Spleen (tissue), 11 donors: ENCODE results near the gene CEMP1. TPM values are rescaled to one million over a fixed set of nuclear protein-coding genes. Genes with fewer than 3 reads are reported as not detected.

Experiments used
- DNase-seq: peaks from one replicate; pipeline ENCODE4 v3.0.0-alpha.2; 2020
- H3K27ac ChIP-seq, 8 donors: fragments of 200-600 bp; sonication (generic) in 7 of 8; 1 replicate in 4 of 8; 2 replicates in 4 of 8; pipeline versions ENCODE4 v1.5.0 to v1.8.0; 2016 to 2021; ENCODE audit warnings: inconsistent platforms in 4 of 8, mild to moderate bottlenecking in 4 of 8, moderate library complexity in 1 of 8
- H3K27me3 ChIP-seq, 7 donors: fragments of 200-600 bp; sonication (generic) in 6 of 7; replicated peaks in 1 of 7; 1 replicate in 4 of 7; 2 replicates in 3 of 7; pipeline versions ENCODE4 v1.5.0 to v1.8.0; 2016 to 2021; ENCODE audit warnings: inconsistent platforms in 3 of 7, mild to moderate bottlenecking in 1 of 7
- H3K36me3 ChIP-seq, 6 donors: fragments of 200-600 bp; sonication (generic) in 5 of 6; 1 replicate in 4 of 6; 2 replicates in 2 of 6; pipeline versions ENCODE4 v1.5.0 to v1.8.0; 2016 to 2021; ENCODE audit warnings: inconsistent platforms in 2 of 6
- H3K4me1 ChIP-seq, 6 donors: fragments of 200-600 bp; sonication (generic) in 5 of 6; 1 replicate in 3 of 6; 2 replicates in 3 of 6; pipeline versions ENCODE4 v1.5.0 to v1.8.0; 2016 to 2021; ENCODE audit warnings: inconsistent platforms in 3 of 6
- H3K4me3 ChIP-seq, 8 donors: fragments of 200-600 bp; sonication (generic) in 7 of 8; 1 replicate in 4 of 8; 2 replicates in 4 of 8; pipeline versions ENCODE4 v1.5.0 to v1.8.0; 2016 to 2021; ENCODE audit warnings: inconsistent platforms in 4 of 8, mild to moderate bottlenecking in 4 of 8, moderate library complexity in 2 of 8
- H3K9me3 ChIP-seq, 8 donors: fragments of 200-600 bp; sonication (generic) in 7 of 8; 1 replicate in 4 of 8; 2 replicates in 4 of 8; pipeline versions ENCODE4 v1.5.0 to v1.8.0; 2016 to 2021; ENCODE audit warnings: inconsistent platforms in 4 of 8
- POLR2A ChIP-seq, 3 donors: fragments of 450-650 bp; IDR thresholded peaks; one replicate each; pipeline ENCODE4 v1.5.1; 2017; ENCODE audit warnings: antibody characterized with exemption in 3 of 3, mild to moderate bottlenecking in 1 of 3
- POLR2AphosphoS5 ChIP-seq, 3 donors: sonication (generic); formaldehyde crosslinking; IDR thresholded peaks; one replicate each; pipeline ENCODE4 v1.5.1; 2017; ENCODE audit warnings: antibody characterized with exemption in 3 of 3
- WGBS, 5 donors: extraction: QIAGEN DNeasy Blood & Tissue Kit in 3 of 5; methylation state at CpG; one replicate each; pipeline versions ENCODE4 v1.1.5 to v1.1.7; 2013 to 2018; 5-methylcytosine and 5-hydroxymethylcytosine counted together
- intact Hi-C: fragments of 100-400 bp; cut with DNase I; formaldehyde crosslinking; loops from one replicate; pipeline ENCODE4 v1.15.0; 2023; ENCODE audit warnings: low total_unique reads
- polyA plus RNA-seq, 3 donors: library from polyadenylated mRNA; stranded (reverse); fragments of 200-250 nt; gene quantifications; one replicate each; pipeline ENCODE4 v1.2.1, GENCODE V29; 2013
- total RNA-seq, 7 donors: library from RNA; depleted of rRNA in 3 of 7; stranded (reverse); fragments of >200 nt in 3 of 7; fragmentation: NEBNext Ultra II Directional in 4 of 7; extraction: Animal tissue kit (Norgen Biotek cat#: 25700) in 4 of 7; gene quantifications; one replicate each; pipeline versions ENCODE4 v1.1.0 to v1.2.1, GENCODE V29; 2016 to 2021
- TF ChIP-seq, protein P1 (sequence below), 11 experiments: fragments of 200-600 bp in 7 of 11; fragments of 450-650 bp in 4 of 11; sonication (generic) in 4 of 11; IDR thresholded peaks in 8 of 11; conservative IDR thresholded peaks in 3 of 11; 1 replicate in 7 of 11; 2 replicates in 4 of 11; pipeline versions ENCODE4 v1.4.0 to v1.8.0; 2016 to 2021; ENCODE audit warnings: antibody characterized with exemption in 11 of 11, inconsistent platforms in 4 of 11, mild to moderate bottlenecking in 1 of 11
- donor health status: healthy with polysubstance abuse.
- donor health status: DM: no; HTN: no; CAD: no; lungs with moderate emphysema.
- donor health status: DM: no; HTN: no; CAD: no.
- donor health status: Bipolar disorder and iron deficiency.
- donor health status: healthy.
- donor health status: DM: no; HTN: no; CAD: no.
- donor health status: DM: yes; HTN: yes; CAD: no.

Gene CEMP1
- total and polyA plus RNA-seq, 10 donors: 0.37 to 1.5 (median 0.74) TPM; not detected in 5

GRCh38 chr16:2515180-2515851, 15.9 kb downstream of the CEMP1 start:
- H3K4me1 ChIP-seq: peaks cover 53 to 88% (median 80%) of the 10 kb centered on the region in 6 donors
- H3K27me3 ChIP-seq: no peaks in the 10 kb centered on the region
- intact Hi-C loops: no loop called here
- H3K36me3 ChIP-seq: peaks cover 0 to 33% (median 6%) of the 10 kb centered on the region in 6 donors
- DNase-seq: peak; percentile 79
- no peaks in the 10 kb centered on the region for H3K9me3 ChIP-seq
- TF ChIP-seq POLR2AphosphoS5 (IDR thresholded peaks at IDR 0.05): peak in 2 of 3 donors; percentile 35 to 43
- no peak for TF ChIP-seq POLR2A (IDR thresholded peaks at IDR 0.05)
- TF ChIP-seq, protein P1, sequence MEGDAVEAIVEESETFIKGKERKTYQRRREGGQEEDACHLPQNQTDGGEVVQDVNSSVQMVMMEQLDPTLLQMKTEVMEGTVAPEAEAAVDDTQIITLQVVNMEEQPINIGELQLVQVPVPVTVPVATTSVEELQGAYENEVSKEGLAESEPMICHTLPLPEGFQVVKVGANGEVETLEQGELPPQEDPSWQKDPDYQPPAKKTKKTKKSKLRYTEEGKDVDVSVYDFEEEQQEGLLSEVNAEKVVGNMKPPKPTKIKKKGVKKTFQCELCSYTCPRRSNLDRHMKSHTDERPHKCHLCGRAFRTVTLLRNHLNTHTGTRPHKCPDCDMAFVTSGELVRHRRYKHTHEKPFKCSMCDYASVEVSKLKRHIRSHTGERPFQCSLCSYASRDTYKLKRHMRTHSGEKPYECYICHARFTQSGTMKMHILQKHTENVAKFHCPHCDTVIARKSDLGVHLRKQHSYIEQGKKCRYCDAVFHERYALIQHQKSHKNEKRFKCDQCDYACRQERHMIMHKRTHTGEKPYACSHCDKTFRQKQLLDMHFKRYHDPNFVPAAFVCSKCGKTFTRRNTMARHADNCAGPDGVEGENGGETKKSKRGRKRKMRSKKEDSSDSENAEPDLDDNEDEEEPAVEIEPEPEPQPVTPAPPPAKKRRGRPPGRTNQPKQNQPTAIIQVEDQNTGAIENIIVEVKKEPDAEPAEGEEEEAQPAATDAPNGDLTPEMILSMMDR (IDR thresholded peaks at IDR 0.05 in 8 of 11, conservative IDR thresholded peaks at IDR 0.05 in 3 of 11): no peak
- 23 to 37% (median 28%) methylated on average over 11 to 14 of the region's 14 CpGs for WGBS, 5 donors
- peak overlapping the region; percentile 97 to 100 (median 100) for H3K27ac ChIP-seq
- H3K4me3 ChIP-seq: peak overlapping the region; percentile 77 to 97 (median 80)

DNA sequence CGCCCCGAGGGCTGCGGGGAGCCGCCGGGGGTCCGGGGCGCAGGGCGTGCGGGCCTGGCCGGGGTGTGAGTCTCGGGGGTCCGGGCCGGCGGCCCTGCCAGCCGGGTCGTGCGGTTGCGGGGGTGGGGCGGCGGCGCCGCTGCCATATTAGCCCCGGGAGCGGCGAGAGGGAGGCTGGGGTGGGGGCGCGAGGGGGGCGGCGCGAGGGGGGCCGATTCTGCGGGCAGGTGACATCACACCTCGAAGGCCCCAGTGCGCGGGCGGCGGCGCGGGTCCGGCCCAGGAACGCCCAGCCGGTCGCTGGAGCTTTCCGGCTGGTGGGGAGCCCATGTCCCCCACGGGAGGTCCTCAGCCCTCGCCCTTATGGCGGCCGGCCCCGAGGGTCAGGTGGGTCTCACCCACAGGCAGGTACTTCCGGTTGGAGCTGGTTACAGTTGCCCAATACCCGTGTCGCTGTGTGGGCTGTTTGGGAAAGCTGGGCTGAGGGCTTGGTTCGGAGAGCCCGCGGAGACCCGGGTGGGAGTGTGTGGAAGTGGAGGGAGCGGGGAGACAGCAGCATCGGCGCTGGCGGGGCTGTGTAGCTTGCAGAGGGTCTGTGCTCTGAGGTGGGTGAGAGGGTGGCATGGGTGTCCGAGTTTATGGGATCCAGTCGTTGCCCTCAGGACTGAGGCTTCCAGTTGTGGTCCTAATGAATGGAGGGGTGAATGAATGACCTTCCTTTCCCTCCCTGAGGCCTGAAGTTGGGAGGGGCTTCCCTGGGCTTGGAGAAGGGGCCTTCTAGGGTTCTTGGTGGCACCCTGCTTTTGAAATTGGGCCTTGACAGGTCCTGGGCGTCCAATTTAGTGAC, 16.7 kb downstream of the CEMP1 start:
- Histone ChIP-seq H3K27me3 (no peaks in the 10 kb centered on the region), H3K9me3 (no peaks in the 10 kb centered on the region), H3K36me3 (peaks cover 0 to 29% (median 5%) of the 10 kb centered on the region in 6 donors), H3K4me3 (peak overlapping the region; percentile 77 to 97 (median 80)), H3K4me1 (peaks cover 53 to 90% (median 82%) of the 10 kb centered on the region in 6 donors), H3K27ac (peak overlapping the region; percentile 97 to 100 (median 100))
- intact Hi-C loops: no loop called here
- DNase-seq: peak; percentile 91
- TF ChIP-seq, protein P1 (IDR thresholded peaks at IDR 0.05 in 8 of 11, conservative IDR thresholded peaks at IDR 0.05 in 3 of 11): no peak
- no peak for TF ChIP-seq POLR2A (IDR thresholded peaks at IDR 0.05)
- peak in 1 of 3 donors; percentile 15 for TF ChIP-seq POLR2AphosphoS5 (IDR thresholded peaks at IDR 0.05)
- WGBS, 5 donors: 0 to 1% (median 0%) methylated on average over 13 to 63 of the region's 63 CpGs

DNA sequence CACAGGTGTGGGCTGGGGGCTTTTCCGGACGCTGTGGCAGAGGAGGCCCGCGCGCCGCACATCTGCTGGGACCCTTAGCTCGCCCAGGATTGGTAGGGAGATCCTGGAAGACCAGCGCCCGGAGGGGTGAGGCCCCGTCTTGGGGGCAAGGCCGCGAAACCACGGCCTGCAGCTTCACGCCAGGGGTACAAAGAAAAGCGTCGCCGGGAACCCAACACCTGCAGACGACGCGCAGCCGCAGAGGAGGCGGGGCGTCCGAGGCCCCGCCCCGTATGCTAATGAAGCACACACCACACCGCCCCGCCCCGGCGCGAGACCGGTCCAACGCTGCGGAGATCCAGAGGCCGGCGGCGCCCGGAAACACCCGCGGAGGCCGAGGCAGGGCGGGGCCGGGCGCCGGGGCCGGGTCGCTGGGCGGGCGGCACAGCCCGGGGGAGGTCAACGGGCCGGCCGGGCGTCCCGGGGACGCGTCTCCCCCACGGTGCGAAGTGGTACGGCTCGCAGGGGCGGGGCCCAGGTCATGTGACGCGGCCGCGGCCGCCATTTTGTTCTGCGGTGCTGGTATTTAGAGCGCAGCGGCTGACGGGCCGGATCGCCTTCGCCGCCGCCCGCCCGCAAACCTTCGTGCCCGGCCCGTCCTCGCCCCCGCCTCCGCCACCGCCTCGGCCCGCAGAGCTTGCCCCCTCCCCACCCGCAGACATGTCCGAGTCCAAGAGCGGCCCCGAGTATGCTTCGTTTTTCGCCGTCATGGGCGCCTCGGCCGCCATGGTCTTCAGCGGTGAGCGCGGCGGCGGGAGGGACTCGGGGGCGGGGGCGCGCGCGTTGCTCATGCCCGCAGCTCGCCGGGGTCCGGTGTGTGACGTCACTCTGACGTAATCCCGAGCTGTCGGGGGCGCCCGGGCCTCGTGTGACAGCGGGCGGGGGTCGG, 17.5 kb downstream of the CEMP1 start, which contains the start of gene ATP6V0C:
ATP6V0C (plus strand) TSS at position 548 of the 928 bp plus-strand sequence; CDS start at position 700, 152 bp downstream.
- DNase-seq: peak; percentile 97
- Histone ChIP-seq H3K9me3 (no peaks in the 10 kb centered on the region), H3K27ac (peak within 1 kb of the TSS; percentile 97 to 100 (median 100)), H3K4me1 (peaks cover 44 to 90% (median 82%) of the 10 kb centered on the region in 6 donors), H3K27me3 (no peaks in the 10 kb centered on the region), H3K4me3 (peak within 1 kb of the TSS; percentile 77 to 97 (median 80)), H3K36me3 (peaks cover 0 to 20% (median 0%) of the 10 kb centered on the region in 6 donors)
- WGBS, 5 donors: 0 to 3% (median 1%) methylated on average over 47 to 122 of the region's 122 CpGs
- intact Hi-C loops: no loop called here
- TF ChIP-seq POLR2AphosphoS5 (IDR thresholded peaks at IDR 0.05): peak; percentile 95 to 98 (median 95)
- TF ChIP-seq POLR2A (IDR thresholded peaks at IDR 0.05): peak; percentile 61 to 91 (median 87)
- TF ChIP-seq, protein P1 (IDR thresholded peaks at IDR 0.05 in 8 of 11, conservative IDR thresholded peaks at IDR 0.05 in 3 of 11): no peak
